BJ (cell line): ENCODE data around the gene SEZ6L. TPM values are rescaled to one million over a fixed set of nuclear protein-coding genes. Genes with fewer than 3 reads are reported as not detected.

Experiments used
- CTCF ChIA-PET: fragments of 350-600 bp; formaldehyde crosslinking; extraction: SDS; loops from one replicate; lab custom pipeline; 2021; ENCODE audit warnings: antibody characterized with exemption, inconsistent platforms; lab: Yijun Ruan, JAX
- POLR2A ChIA-PET: fragments of 300-600 bp; sonication (Branson Sonifier 250); formaldehyde crosslinking; extraction: SDS; loops from one replicate; lab custom pipeline; 2021; ENCODE audit warnings: antibody characterized with exemption; lab: Charles Lee
- DNase-seq: peaks from one replicate; pipeline ENCODE4 v3.0.0-alpha.2; 2011; ENCODE audit warnings: low read depth
- H3K27me3 ChIP-seq: 2 replicates; pipeline ENCODE4 v1.6.0; 2011; ENCODE audit warnings: low read length; ENCODE audit not compliant: control insufficient read depth, insufficient read depth
- H3K36me3 ChIP-seq: 2 replicates; pipeline ENCODE4 v1.5.1; 2011; ENCODE audit warnings: low read length; ENCODE audit not compliant: control insufficient read depth, insufficient read depth
- H3K4me3 ChIP-seq: 2 replicates; pipeline ENCODE4 v1.5.1; 2011; ENCODE audit warnings: low read depth, mild to moderate bottlenecking, control low read depth, low read length
- CTCF ChIP-seq: IDR thresholded peaks from 2 replicates; pipeline ENCODE4 v1.5.1; 2011; ENCODE audit warnings: low read depth, mild to moderate bottlenecking, control low read depth, inconsistent platforms, low read length, moderate library complexity; ENCODE audit not compliant: insufficient read depth
- polyA plus RNA-seq: library from polyadenylated mRNA; depleted of rRNA; stranded (reverse); fragments of >200 nt; gene quantifications from 2 replicates; pipeline ENCODE4 v1.2.3, GENCODE V29; 2011

SEZ6L gene
- polyA plus RNA-seq, 1 experiment = 0.04 TPM

GRCh38 chr22:26395926-26396325, 226.7 kb downstream of the SEZ6L start:
- no peaks in the 10 kb centered on the region for H3K36me3 ChIP-seq
- TF ChIP-seq CTCF = no peak
- ChIA-PET CTCF (interaction anchor here (1.4 to 7.5 kb wide), 5 partner anchors 13 to 70 kb away, joined by 4 to 101 read pairs (median 4); no protein-coding TSS in a partner anchor), POLR2A (interaction anchor here (0.6 kb wide), 1 partner anchor 174 kb away, joined by 3 read pairs; no protein-coding TSS in a partner anchor)
- no peak for DNase-seq
- no peak overlapping the region for H3K4me3 ChIP-seq
- peaks cover 10% of the 10 kb centered on the region for H3K27me3 ChIP-seq

- DNase-seq = peak; percentile 7
- no peak overlapping the region for H3K4me3 ChIP-seq
- POLR2A ChIA-PET = no interaction called here
- peak; percentile 85 for TF ChIP-seq CTCF
- H3K36me3 ChIP-seq = no peaks in the 10 kb centered on the region
- H3K27me3 ChIP-seq = peaks cover 8% of the 10 kb centered on the region
- CTCF ChIA-PET = interaction anchor here (0.7 to 7.5 kb wide), 7 partner anchors 11 to 268 kb away, joined by 3 to 101 read pairs (median 5); no protein-coding TSS in a partner anchor
Observed at GRCh38 chr22:26398741-26399153, 229.5 kb downstream of the SEZ6L start.

GRCh38 chr22:26399289-26399688, 230.0 kb downstream of the SEZ6L start:
- Histone ChIP-seq H3K36me3 (no peaks in the 10 kb centered on the region), H3K27me3 (peaks cover 6% of the 10 kb centered on the region), H3K4me3 (no peak overlapping the region)
- CTCF ChIA-PET = interaction anchor here (1.0 to 7.5 kb wide), 3 partner anchors 11 to 267 kb away, joined by 3 to 101 read pairs (median 6); no protein-coding TSS in a partner anchor
- POLR2A ChIA-PET = no interaction called here
- no peak for DNase-seq
- TF ChIP-seq CTCF = no peak

- Histone ChIP-seq H3K36me3 (no peaks in the 10 kb centered on the region), H3K4me3 (no peak overlapping the region), H3K27me3 (peaks cover 2% of the 10 kb centered on the region; the same call in 1 of the 2 replicates)
- DNase-seq = no peak
- TF ChIP-seq CTCF = no peak
- ChIA-PET POLR2A (no interaction called here), CTCF (interaction anchor here (1.1 to 3.7 kb wide), 2 partner anchors 59 to 264 kb away, joined by 7 to 41 read pairs; no protein-coding TSS in a partner anchor)
Observed at GRCh38 chr22:26401726-26402125, 232.5 kb downstream of the SEZ6L start.

- no peak for DNase-seq
- TF ChIP-seq CTCF = no peak
- H3K4me3 ChIP-seq = no peak overlapping the region
- no peaks in the 10 kb centered on the region for H3K36me3 ChIP-seq
- ChIA-PET CTCF (interaction anchor here (0.7 to 2.2 kb wide), 3 partner anchors 12 to 56 kb away, joined by 3 to 10 read pairs (median 3); no protein-coding TSS in a partner anchor), POLR2A (no interaction called here)
- peaks cover 6% of the 10 kb centered on the region for H3K27me3 ChIP-seq
Observed at GRCh38 chr22:26404851-26405421, 235.7 kb downstream of the SEZ6L start.
